Hematopoietic multipotent progenitor cell treated with erythropoietin and hydrocortisone succinate and interleukin-3 and kit ligand, for 4 days (in vitro differentiated cells): Measurements from ENCODE around the gene JCAD.
"Not testable (repeated sequence)": the region's sequence is repeated elsewhere in the genome, so short reads cannot be mapped to it uniquely, and the experiment has no call there.

Experiments
- DNase-seq: peaks from one replicate; pipeline ENCODE4 v3.0.0-alpha.2; 2015

JCAD gene

DNA sequence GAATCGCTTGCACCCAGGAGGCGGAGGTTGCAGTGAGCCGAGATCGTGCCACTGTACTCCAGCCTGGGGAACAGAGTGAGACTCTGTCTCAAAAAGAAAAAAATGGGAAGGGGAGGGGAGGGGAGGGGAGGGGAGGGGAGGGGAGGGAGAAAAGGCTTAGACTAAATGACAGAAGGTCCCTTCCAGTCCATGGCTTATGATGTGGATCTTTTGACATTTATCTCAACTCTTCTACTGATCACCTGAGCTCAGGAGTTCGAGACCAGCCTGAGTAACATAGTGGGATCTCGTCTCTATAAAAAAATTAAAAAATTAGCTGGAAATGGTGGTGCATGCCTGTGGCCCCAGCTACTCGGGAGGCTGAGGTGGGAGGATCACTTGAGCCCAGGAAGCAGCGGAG lies 34.0 kb downstream of the JCAD start:
- not testable (repeated sequence) for DNase-seq

DNA sequence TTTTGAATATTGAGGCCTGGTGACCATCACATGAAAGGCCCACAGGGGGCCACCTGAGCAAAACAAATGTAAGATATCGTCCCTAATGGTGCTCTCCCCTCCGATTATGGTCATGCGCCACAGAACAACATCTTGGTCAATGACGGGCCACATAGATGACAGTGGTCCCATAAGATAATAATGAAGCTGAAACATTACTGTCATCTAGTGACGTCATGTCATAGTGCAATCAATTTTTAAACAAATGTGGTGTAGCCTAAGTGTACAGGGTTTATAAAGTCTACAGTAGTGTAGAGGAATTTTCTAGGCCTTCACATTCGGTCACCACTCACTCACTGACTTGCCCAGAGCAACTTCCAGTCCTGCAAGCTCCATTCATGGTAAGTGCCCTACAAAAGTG lies 36.8 kb downstream of the JCAD start:
- DNase-seq, result no peak

DNA sequence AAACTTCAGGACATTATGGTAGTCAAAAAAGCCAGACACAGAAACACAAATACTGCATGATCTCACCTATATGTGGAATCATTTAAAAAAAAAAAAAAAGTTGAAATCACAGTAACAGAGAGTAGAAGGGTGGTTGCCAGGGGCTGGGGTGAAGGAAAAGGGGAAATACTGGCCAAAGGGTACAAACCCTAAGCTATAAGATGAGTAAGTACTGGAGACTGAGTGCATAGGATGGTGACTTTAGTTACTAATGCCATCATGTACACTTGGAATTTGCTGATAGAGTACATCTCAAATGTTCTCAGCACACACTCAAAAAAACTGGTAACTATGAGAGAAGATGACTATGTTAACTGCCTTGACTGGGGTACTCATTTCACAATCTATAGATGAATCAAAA lies 39.9 kb downstream of the JCAD start:
- no peak for DNase-seq

- DNase-seq, result peak; percentile 57
These were observed 40.9 kb downstream of the JCAD start for GRCh38 chr10:30018496-30018895.

- DNase-seq, result peak; percentile 32
These were observed 41.4 kb downstream of the JCAD start for GRCh38 chr10:30017966-30018365.

- peak; percentile 75 for DNase-seq
These were observed 41.8 kb downstream of the JCAD start for GRCh38 chr10:30017556-30017955.

DNA sequence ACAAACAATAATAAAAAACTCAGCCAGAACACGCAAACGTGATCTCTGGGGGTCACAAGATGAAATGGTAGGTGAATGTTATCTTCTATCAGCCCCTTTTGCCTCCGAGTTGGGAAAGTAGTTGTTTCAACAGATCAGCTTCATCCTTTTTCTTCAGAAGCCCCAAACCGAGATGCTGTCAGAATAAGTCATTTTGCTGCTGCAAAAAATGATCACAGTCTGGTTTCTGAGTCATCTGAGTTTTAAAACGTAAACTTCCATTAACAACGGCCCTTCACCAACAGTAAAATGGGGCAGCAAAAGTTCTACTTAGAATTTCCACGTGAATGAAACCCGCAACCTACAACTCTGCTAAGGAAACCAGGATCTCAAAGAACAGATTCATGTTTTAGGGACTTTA lies 44.9 kb downstream of the JCAD start:
- DNase-seq, result no peak

DNA sequence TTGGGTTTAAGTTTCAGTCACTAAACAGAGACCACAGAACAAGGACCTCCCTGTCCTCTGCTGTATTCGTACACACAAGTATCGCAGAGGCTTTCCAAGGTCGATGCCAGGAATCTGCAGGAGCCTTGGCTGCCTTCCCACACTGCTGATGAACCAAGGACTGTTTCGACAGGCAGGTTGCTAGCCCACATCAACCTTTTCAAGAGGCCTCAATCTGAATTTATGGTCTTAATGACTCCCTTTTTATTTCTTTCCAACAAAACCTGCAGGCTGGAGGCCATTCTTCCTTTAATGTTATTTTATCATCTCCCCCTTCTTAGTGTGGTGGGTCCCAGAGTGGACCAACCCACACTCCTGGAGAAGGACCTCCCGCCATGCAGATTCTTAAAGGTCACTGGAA lies 45.6 kb downstream of the JCAD start:
- DNase-seq, result no peak

- DNase-seq, result no peak
These were observed 47.3 kb downstream of the JCAD start for GRCh38 chr10:30011956-30012647.

DNA sequence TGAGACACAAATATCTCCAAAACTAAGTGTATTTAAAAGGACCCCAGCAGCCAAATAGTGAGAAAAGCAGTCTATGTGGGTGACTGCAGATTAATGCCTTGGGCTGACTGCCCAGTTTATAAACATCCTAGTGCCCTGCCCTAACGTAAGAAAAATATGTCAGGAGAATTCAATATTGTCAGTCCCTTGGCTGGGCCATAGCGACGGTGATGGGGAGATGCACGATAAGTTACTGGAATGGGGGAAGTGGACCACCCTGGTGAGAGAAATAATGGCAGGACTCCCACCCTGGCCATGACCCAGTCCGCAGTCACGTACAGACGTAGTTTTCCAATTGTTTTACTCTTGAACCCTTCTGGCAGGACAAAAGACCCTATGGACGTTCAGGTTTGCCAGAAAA lies 48.0 kb downstream of the JCAD start:
- no peak for DNase-seq

DNA sequence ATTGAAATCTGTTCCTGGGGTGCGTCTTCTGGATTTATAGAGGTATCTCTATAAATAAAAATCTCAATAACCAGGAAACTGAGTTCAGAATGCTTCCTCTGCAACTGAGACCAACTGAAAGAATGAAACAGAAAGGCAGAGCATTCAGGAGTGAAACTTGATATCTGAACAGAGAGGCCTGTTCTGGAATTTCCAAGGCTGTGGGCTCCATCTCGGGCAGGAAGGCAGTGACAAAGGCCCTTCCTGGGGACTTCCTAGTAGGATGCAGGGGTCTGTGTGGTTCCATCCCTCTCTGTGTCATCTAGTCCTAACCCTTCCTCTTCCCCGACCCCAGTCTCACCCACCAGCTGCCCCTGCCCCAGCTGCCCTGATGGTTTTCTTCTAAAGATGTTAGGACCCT lies 52.0 kb downstream of the JCAD start:
- no peak for DNase-seq

GRCh38 chr10:30006410-30006809 lies 53.0 kb downstream of the JCAD start:
- DNase-seq, result no peak

GRCh38 chr10:30005116-30005515 lies 54.3 kb downstream of the JCAD start:
- DNase-seq, result not testable (repeated sequence)

GRCh38 chr10:30002426-30003266 lies 56.7 kb downstream of the JCAD start:
- DNase-seq, result peak; percentile 87

- DNase-seq, result no peak
These were observed 58.4 kb downstream of the JCAD start for GRCh38 chr10:30000802-30001571.

DNA sequence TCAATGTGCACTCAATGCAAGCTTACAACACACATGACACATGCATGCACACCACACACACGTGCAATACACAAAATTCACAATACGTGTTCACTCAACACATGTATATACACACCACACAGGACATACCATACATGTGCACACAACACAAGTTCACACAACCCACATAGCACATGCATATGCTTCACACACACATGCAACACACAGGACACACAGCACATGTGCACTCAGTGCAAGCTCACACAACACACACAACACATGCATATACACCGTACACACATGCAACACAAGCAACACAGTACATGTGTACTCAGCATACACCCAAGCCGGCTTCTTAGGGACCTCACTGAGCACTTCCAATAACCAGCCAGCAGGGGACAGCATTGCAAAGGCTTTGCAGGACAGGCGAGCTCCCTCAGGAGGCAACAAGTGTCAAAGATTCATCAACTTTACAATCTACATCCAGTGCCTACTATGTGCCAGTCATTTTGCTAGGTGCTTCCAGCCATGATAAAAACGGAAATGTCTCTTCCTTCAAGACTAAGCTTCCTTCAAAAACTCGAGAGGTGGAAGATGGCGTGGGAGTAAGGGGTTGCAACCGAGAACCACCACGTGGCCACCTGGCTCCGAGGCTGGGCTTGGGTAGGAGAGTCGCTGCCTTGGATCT lies 61.1 kb downstream of the JCAD start:
- peak; percentile 93 for DNase-seq

- no peak for DNase-seq
These were observed 64.6 kb downstream of the JCAD start for GRCh38 chr10:29994811-29995210.

DNA sequence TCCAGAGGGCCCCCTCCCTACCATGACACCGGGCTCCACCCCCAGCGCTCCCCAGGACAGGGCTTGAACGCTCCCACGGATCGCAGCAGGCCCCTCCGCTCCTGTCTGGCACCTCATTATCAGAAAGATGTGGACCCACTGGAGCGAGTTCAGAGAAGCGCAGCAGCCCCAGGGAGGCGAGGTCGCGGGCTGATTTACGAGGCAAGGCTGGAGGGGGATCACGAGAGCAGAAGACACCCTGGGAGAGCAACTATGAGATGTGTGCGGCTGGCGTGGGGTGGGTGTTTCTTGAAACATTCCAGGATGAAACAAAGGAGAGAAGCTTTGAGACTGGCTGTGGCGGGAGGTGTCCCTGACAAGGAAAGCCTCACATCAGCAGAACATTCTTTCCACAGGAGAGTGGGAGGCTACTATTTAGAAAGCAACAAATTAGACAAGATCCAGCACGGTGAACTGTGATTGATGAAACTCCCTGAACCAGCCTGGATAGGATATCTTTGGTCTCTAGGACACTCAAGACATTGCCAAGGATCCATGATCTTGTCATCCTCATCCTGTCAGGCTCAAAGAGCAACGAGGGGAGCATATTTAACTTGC lies 66.0 kb downstream of the JCAD start:
- no peak for DNase-seq

GRCh38 chr10:29992914-29993313 lies 66.5 kb downstream of the JCAD start:
- no peak for DNase-seq

GRCh38 chr10:29991382-29991781 lies 68.0 kb downstream of the JCAD start:
- DNase-seq, result no peak

DNA sequence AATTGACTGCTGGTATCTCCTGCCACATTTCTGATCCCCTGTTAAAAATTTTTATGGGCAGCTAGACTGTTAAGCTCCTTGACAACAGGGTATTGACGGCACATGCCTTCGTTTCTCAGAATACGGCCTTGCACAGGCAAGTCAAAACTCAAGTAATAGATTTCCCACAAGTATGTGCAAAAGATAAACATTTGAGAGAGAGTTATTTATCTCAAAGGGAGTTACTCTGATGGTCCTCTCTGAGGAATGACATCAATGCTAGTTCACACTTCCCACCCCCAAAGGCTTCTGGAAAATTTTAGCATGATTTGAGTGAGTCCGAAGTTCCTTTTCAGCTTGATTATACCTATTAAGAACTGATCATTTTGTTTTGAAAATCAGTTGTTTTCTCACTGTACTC lies 71.9 kb downstream of the JCAD start:
- no peak for DNase-seq

- no peak for DNase-seq
These were observed 76.3 kb downstream of the JCAD start for GRCh38 chr10:29982997-29983648.
